Kidney (tissue), 14 donors: ENCODE measurements around the gene NFATC2. TPM values are rescaled to one million over a fixed set of nuclear protein-coding genes. Genes with fewer than 3 reads are reported as not detected.
A peak's percentile ranks its signal among the peaks of the same experiment; 100 is the strongest.
"Not testable (repeated sequence)": the region's sequence is repeated elsewhere in the genome, so short reads cannot be mapped to it uniquely, and the experiment has no call there.

ENCODE experiments used
- DNase-seq, 5 donors: peaks; one replicate each; pipeline ENCODE4 v3.0.0-alpha.2; 2013 to 2020
- FAIRE-seq: peaks from 2 replicates; lab custom pipeline; 2012; peaks lifted over from hg19 to GRCh38; lab: Jason Lieb, UNC
- H3K27ac ChIP-seq, 2 donors: one replicate each; pipeline ENCODE4 v1.7.0; 2013; ENCODE audit warnings: low read depth in 2 of 2, low read length in 2 of 2, inconsistent platforms in 1 of 2
- H3K27me3 ChIP-seq: one replicate; pipeline ENCODE4 v1.7.1; 2013; ENCODE audit warnings: low read length, inconsistent platforms; ENCODE audit not compliant: control insufficient read depth, insufficient read depth
- H3K36me3 ChIP-seq, 3 donors: one replicate each; pipeline versions ENCODE4 v1.7.0 to v1.7.1; 2013; ENCODE audit warnings: low read length in 3 of 3, control low read depth in 1 of 3, inconsistent platforms in 1 of 3; ENCODE audit not compliant: insufficient read depth in 3 of 3, control insufficient read depth in 2 of 3
- H3K4me1 ChIP-seq, 3 donors: one replicate each; pipeline versions ENCODE4 v1.7.0 to v1.7.1; 2013; ENCODE audit warnings: low read length in 3 of 3, inconsistent platforms in 1 of 3, low read depth in 1 of 3; ENCODE audit not compliant: control insufficient read depth in 2 of 3, insufficient read depth in 2 of 3
- H3K4me3 ChIP-seq, 3 donors: one replicate each; pipeline versions ENCODE4 v1.7.0 to v1.8.1; 2013; ENCODE audit warnings: low read length in 3 of 3, control low read depth in 1 of 3, inconsistent platforms in 1 of 3
- H3K9ac ChIP-seq, 3 donors: one replicate each; pipeline versions ENCODE4 v1.7.0 to v1.7.1; 2013; ENCODE audit warnings: low read length in 3 of 3, control low read depth in 1 of 3, inconsistent platforms in 1 of 3
- H3K9me3 ChIP-seq, 3 donors: one replicate each; pipeline versions ENCODE4 v1.7.0 to v1.7.1; 2013; ENCODE audit warnings: low read length in 3 of 3, control low read depth in 1 of 3, inconsistent platforms in 1 of 3; ENCODE audit not compliant: control insufficient read depth in 2 of 3, insufficient read depth in 1 of 3
- intact Hi-C: fragments of 100-400 bp; cut with DNase I; formaldehyde crosslinking; loops from one replicate; pipeline ENCODE4 v1.11.1; 2022
- polyA plus RNA-seq: library from polyadenylated mRNA; stranded (reverse); fragments of 350-450 nt; fragmentation: Illumina TruSeq; extraction: RNeasy Lipid Tissue Mini Kit (QIAGEN cat#74804); gene quantifications from one replicate; pipeline ENCODE4 v1.2.3, GENCODE V29; 2014; ENCODE audit warnings: low read depth, low replicate concordance; ENCODE audit not compliant: insufficient read depth
- total RNA-seq: library from RNA; stranded (reverse); fragmentation: NEBNext Ultra II Directional; extraction: Animal tissue kit (Norgen Biotek cat#: 25700); gene quantifications from one replicate; pipeline ENCODE4 v1.2.1, GENCODE V29; 2021
- TF ChIP-seq, protein P1 (sequence below): IDR thresholded peaks from 3 replicates; pipeline ENCODE4 v1.5.1; 2012; ENCODE audit warnings: mild to moderate bottlenecking, moderate library complexity, borderline replicate concordance; ENCODE audit not compliant: insufficient read depth; ENCODE audit errors: extremely low read depth
- donor health status: control.
- donor health status: control.
- donor health status: control.
- donor health status: control.
- donor health status: control.
- donor health status: DM: yes; HTN: yes; CAD: no.
- donor health status: Normal renal cell carcinoma (clear cell type).

NFATC2 gene
- total and polyA plus RNA-seq, 2 donors from 2014 or later: 0.73 to 10.5 TPM

DNA sequence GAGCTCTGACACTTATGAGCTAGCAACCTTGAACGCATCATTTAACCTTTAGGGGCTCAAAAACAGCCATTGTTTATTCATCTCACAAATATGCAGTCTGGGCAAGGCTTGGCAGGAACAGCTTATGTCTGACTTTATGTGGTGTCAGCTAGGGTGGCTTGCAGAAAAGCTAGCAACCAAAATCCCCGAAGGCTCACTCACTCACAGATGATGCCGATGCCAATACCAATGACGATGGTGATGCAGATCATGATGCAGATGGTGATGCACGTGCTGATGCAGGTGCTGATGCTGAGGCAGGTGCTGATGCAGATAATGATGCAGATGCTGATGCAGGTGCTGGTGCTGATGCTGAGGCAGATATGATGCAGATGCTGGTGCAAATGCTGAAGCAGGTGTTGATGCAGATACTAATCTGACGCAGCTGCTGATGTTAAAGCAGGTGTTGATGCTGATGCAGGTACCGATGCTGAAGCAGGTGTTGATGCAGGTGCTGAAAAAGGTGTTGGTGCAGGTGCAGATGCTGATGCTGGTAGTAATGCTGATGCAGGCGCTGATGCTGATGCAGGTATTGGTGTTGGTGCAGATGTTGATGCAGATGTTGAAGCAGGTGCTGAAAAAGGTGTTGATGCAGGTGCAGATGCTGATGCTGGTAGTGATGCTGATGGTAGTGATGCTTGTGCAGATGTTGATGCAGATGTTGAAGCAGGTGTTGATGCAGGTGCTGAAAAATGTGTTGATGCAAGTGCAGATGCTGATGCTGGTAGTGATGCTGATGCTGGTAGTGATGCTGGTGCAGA lies 195.6 kb downstream of the NFATC2 start:
- H3K4me1 ChIP-seq: no peaks in the 10 kb centered on the region
- H3K9ac ChIP-seq: no peak overlapping the region
- no peak overlapping the region for H3K27ac ChIP-seq
- H3K9me3 ChIP-seq: no peaks in the 10 kb centered on the region
- no peak overlapping the region for H3K4me3 ChIP-seq
- no peaks in the 10 kb centered on the region for H3K36me3 ChIP-seq
- intact Hi-C loops: no loop called here
- DNase-seq (peak in 1 of 5 donors; percentile 15), FAIRE-seq (no peak)
- TF ChIP-seq, protein P1, sequence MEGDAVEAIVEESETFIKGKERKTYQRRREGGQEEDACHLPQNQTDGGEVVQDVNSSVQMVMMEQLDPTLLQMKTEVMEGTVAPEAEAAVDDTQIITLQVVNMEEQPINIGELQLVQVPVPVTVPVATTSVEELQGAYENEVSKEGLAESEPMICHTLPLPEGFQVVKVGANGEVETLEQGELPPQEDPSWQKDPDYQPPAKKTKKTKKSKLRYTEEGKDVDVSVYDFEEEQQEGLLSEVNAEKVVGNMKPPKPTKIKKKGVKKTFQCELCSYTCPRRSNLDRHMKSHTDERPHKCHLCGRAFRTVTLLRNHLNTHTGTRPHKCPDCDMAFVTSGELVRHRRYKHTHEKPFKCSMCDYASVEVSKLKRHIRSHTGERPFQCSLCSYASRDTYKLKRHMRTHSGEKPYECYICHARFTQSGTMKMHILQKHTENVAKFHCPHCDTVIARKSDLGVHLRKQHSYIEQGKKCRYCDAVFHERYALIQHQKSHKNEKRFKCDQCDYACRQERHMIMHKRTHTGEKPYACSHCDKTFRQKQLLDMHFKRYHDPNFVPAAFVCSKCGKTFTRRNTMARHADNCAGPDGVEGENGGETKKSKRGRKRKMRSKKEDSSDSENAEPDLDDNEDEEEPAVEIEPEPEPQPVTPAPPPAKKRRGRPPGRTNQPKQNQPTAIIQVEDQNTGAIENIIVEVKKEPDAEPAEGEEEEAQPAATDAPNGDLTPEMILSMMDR: no peak
- no peaks in the 10 kb centered on the region for H3K27me3 ChIP-seq

DNA sequence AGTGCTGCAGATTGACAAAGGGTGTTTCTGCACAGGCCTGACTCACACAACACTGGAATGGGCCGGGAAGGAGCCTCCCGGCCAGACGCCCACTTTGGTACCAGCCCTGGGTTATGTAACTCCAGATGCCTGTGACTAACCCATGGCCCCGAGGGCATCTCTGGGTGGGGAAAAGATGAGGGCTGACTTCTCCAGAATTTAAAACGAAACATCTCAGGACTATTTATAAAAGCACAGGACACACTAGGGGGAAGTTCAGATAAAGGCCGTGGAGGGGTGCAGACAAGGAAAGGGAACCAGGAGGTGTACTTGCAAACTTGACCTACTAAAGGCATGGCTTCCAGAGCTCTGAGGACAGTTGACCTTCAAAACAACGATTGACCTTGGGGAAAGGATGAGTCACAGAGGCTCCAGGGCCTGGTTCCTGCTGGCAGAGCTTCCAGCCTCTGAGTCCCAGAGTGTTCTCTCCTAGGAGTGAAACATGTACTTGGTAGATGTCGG lies 196.9 kb downstream of the NFATC2 start:
- FAIRE-seq (no peak), DNase-seq (peak in 1 of 5 donors; percentile 29)
- Histone ChIP-seq H3K27ac (no peak overlapping the region), H3K36me3 (no peaks in the 10 kb centered on the region), H3K9me3 (no peaks in the 10 kb centered on the region), H3K4me3 (no peak overlapping the region), H3K27me3 (no peaks in the 10 kb centered on the region), H3K9ac (no peak overlapping the region), H3K4me1 (no peaks in the 10 kb centered on the region)
- intact Hi-C loops: no loop called here
- TF ChIP-seq, protein P1: no peak

DNA sequence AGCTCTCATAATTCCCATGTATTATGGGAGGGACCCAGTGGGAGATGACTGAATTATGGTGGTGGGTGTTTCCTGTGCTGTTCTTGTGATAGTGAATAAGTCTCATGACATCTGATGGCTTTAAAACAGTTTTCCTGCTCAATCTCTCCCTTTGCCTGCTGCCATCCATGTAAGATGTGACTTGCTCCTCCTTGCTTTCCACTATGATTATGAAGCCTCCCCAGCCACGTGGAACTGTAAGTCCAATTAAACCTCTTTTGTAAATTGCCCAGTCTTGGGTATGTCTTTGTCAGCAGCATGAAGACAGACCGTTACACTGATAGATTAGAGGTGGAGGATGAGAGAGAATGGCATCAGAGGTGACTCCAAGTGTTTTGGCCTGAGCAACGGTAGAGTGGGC lies 198.7 kb downstream of the NFATC2 start:
- DNase-seq, H3K4me3 ChIP-seq, H3K27me3 ChIP-seq, H3K9me3 ChIP-seq, H3K4me1 ChIP-seq, H3K27ac ChIP-seq, FAIRE-seq, H3K36me3 ChIP-seq, intact Hi-C loops, H3K9ac ChIP-seq: not testable (repeated sequence)

DNA sequence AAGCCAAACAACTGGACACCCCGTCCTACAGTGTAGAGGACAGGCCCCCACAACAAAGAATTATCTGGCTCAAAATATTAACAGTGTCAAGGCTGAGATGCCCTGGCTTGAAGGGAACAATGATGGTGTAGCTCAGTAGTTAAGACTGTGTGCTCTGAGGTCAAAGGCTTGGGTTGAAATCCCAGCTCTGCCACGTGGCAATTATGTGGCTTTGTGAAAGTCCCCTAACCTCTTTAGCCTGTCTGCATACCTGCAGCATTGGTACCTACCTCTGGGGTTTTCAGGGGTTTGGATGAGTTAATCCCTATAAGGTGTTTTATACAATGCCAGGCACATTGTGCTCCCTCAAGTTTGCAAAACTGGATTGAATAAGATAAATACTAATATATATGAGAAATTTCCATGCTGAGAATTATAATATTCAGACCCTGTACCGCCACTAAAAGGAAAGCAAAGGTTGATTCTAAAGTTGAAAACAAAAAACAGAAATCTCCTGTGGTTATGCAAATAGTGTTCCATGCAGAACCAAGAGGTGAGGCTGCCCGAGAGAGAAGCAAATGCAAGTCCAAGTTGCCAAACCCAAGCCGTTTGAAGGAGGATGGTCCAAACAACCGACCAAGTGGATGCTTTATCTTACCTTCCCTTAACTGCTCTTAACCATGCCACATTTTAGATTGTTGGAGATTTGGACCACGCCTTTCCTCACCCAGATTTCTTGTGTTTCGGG lies 199.8 kb downstream of the NFATC2 start:
- intact Hi-C loops: no loop called here
- FAIRE-seq (no peak), DNase-seq (no peak)
- Histone ChIP-seq H3K27ac (no peak overlapping the region), H3K4me3 (no peak overlapping the region), H3K27me3 (no peaks in the 10 kb centered on the region), H3K36me3 (no peaks in the 10 kb centered on the region), H3K4me1 (no peaks in the 10 kb centered on the region), H3K9ac (no peak overlapping the region), H3K9me3 (no peaks in the 10 kb centered on the region)
- TF ChIP-seq, protein P1: no peak
